Measurements from ENCODE around the gene PSORS1C2.

GRCh38 chr6:31128093-31128676, 10.7 kb downstream of the PSORS1C2 start:
- TF ChIP-seq, protein P1, sequence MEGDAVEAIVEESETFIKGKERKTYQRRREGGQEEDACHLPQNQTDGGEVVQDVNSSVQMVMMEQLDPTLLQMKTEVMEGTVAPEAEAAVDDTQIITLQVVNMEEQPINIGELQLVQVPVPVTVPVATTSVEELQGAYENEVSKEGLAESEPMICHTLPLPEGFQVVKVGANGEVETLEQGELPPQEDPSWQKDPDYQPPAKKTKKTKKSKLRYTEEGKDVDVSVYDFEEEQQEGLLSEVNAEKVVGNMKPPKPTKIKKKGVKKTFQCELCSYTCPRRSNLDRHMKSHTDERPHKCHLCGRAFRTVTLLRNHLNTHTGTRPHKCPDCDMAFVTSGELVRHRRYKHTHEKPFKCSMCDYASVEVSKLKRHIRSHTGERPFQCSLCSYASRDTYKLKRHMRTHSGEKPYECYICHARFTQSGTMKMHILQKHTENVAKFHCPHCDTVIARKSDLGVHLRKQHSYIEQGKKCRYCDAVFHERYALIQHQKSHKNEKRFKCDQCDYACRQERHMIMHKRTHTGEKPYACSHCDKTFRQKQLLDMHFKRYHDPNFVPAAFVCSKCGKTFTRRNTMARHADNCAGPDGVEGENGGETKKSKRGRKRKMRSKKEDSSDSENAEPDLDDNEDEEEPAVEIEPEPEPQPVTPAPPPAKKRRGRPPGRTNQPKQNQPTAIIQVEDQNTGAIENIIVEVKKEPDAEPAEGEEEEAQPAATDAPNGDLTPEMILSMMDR (IDR thresholded peaks at IDR 0.05; ENCODE audit: insufficient read depth, low read length): peak; percentile 84
- no peak for TF ChIP-seq POLR2AphosphoS5 (IDR thresholded peaks at IDR 0.05; ENCODE audit: low read depth)
